SK-N-SH (cell line): ENCODE measurements around the gene TTC23. TPM values are rescaled to one million over a fixed set of nuclear protein-coding genes. Genes with fewer than 3 reads are reported as not detected.

Experiments
- CTCF ChIA-PET: fragments of 300-600, 350-600 bp; formaldehyde crosslinking; extraction: SDS; loops from one replicate; lab custom pipeline; 2021; lab: Yijun Ruan, JAX
- POLR2A ChIA-PET: fragments of 350-600 bp; sonication (Branson Sonifier 250); formaldehyde crosslinking; extraction: SDS; loops from one replicate; lab custom pipeline; 2020; ENCODE audit warnings: antibody characterized with exemption, inconsistent platforms; lab: Yijun Ruan, JAX
- DNase-seq: peaks from one replicate; pipeline ENCODE4 v3.0.0; 2012
- H2AFZ ChIP-seq: fragments of 200-600 bp; sonication (generic); 2 replicates; pipeline ENCODE4 v1.8.1; 2016; ENCODE audit warnings: antibody characterized with exemption, mild to moderate bottlenecking, low read depth
- H3F3A ChIP-seq: fragments of 200-600 bp; sonication (generic); replicated peaks from 2 replicates; pipeline ENCODE3; 2016; ENCODE audit warnings: antibody characterized with exemption, mild to moderate bottlenecking; ENCODE audit not compliant: insufficient read depth
- H3K27ac ChIP-seq, 2 experiments: fragments of 200-500 bp in 1 of 2; fragments of 200-600 bp in 1 of 2; sonication (Bioruptor generic) in 1 of 2; sonication (generic), shearing (Covaris generic) in 1 of 2; 2 replicates each; pipeline versions ENCODE4 v1.5.1 to v1.6.1; 2014 to 2016; ENCODE audit warnings: low read depth in 2 of 2, inconsistent platforms in 1 of 2, low read length in 1 of 2, mild to moderate bottlenecking in 1 of 2, mixed read lengths in 1 of 2
- H3K27me3 ChIP-seq: fragments of 200-600 bp; sonication (generic), shearing (Covaris generic); 2 replicates; pipeline ENCODE4 v1.6.1; 2016; ENCODE audit warnings: mixed run types; ENCODE audit not compliant: insufficient read depth
- H3K36me3 ChIP-seq, 2 experiments: fragments of 200-500 bp in 1 of 2; fragments of 200-600 bp in 1 of 2; sonication (Bioruptor generic) in 1 of 2; sonication (generic) in 1 of 2; replicated peaks in 1 of 2; 2 replicates each; pipeline versions ENCODE3 to v1.5.1; 2014 to 2016; ENCODE audit warnings: low read length in 1 of 2, mild to moderate bottlenecking in 1 of 2; ENCODE audit not compliant: insufficient read depth in 2 of 2, control insufficient read depth in 1 of 2
- H3K4me1 ChIP-seq, 2 experiments: fragments of 200-500 bp in 1 of 2; fragments of 200-600 bp in 1 of 2; sonication (Bioruptor generic) in 1 of 2; sonication (generic), shearing (Covaris generic) in 1 of 2; 2 replicates each; pipeline versions ENCODE4 v1.5.1 to v1.6.1; 2014 to 2016; ENCODE audit warnings: low read depth in 1 of 2, low read length in 1 of 2, mixed run types in 1 of 2; ENCODE audit not compliant: insufficient read depth in 2 of 2, control insufficient read depth in 1 of 2
- H3K4me2 ChIP-seq: fragments of 200-600 bp; sonication (generic), shearing (Covaris generic); 2 replicates; pipeline ENCODE4 v1.6.1; 2017; ENCODE audit warnings: mixed run types
- H3K4me3 ChIP-seq, 2 experiments: fragments of 200-500 bp in 1 of 2; fragments of 200-600 bp in 1 of 2; sonication (Bioruptor generic) in 1 of 2; sonication (generic), shearing (Covaris generic) in 1 of 2; 2 replicates each; pipeline versions ENCODE4 v1.5.1 to v1.8.1; 2014 to 2016; ENCODE audit warnings: low read depth in 2 of 2, inconsistent platforms in 1 of 2, low read length in 1 of 2, mild to moderate bottlenecking in 1 of 2, mixed read lengths in 1 of 2, moderate library complexity in 1 of 2
- H3K79me2 ChIP-seq: fragments of 200-600 bp; sonication (generic); 2 replicates; pipeline ENCODE4 v1.8.1; 2017; ENCODE audit warnings: mild to moderate bottlenecking; ENCODE audit not compliant: insufficient read depth
- H3K9ac ChIP-seq: fragments of 200-600 bp; sonication (generic); 2 replicates; pipeline ENCODE4 v1.6.1; 2017; ENCODE audit warnings: mixed run types
- H3K9me2 ChIP-seq: fragments of 200-600 bp; sonication (generic); 2 replicates; pipeline ENCODE4 v1.6.1; 2017; ENCODE audit warnings: mixed run types
- H3K9me3 ChIP-seq: fragments of 200-600 bp; sonication (generic); 2 replicates; pipeline ENCODE4 v1.6.1; 2017; ENCODE audit warnings: mixed run types, mild to moderate bottlenecking, moderate library complexity
- H4K20me1 ChIP-seq: fragments of 200-600 bp; sonication (generic); 2 replicates; pipeline ENCODE4 v1.6.1; 2017; ENCODE audit warnings: mild to moderate bottlenecking, mixed run types; ENCODE audit not compliant: insufficient read depth
- EZH2phosphoT487 ChIP-seq: fragments of 200-600 bp; sonication (generic); IDR thresholded peaks from 2 replicates; pipeline ENCODE4 v1.6.1; 2017; ENCODE audit warnings: low read depth, mixed run types, mild to moderate bottlenecking, antibody characterized with exemption, moderate library complexity, borderline replicate concordance
- FOSL2 ChIP-seq: IDR thresholded peaks from 2 replicates; pipeline ENCODE4 v1.4.0; 2012; ENCODE audit warnings: low read depth, mild to moderate bottlenecking, moderate library complexity, borderline replicate concordance
- FOXJ3 ChIP-seq: sonication (generic); formaldehyde crosslinking; IDR thresholded peaks from 2 replicates; pipeline ENCODE4 v1.5.1; 2020; ENCODE audit warnings: mild to moderate bottlenecking, missing genetic modification reagents
- GABPA ChIP-seq: IDR thresholded peaks from 2 replicates; pipeline ENCODE4 v1.4.0; 2012; ENCODE audit warnings: low read depth, mild to moderate bottlenecking
- IRF3 ChIP-seq: fragments of 150-350 bp; IDR thresholded peaks from 2 replicates; pipeline ENCODE4 v1.6.1; 2016; ENCODE audit warnings: mild to moderate bottlenecking, low read depth, low read length
- JUND ChIP-seq: IDR thresholded peaks from 2 replicates; pipeline ENCODE4 v1.4.0; 2012
- POLR2AphosphoS5 ChIP-seq: IDR thresholded peaks from 2 replicates; pipeline ENCODE4 v1.6.1; 2012; ENCODE audit warnings: low read depth, low read length
- RAD21 ChIP-seq: IDR thresholded peaks from 2 replicates; pipeline ENCODE4 v1.6.1; 2012; ENCODE audit warnings: mild to moderate bottlenecking, low read length
- RCOR1 ChIP-seq: fragments of 150-350 bp; IDR thresholded peaks from 2 replicates; pipeline ENCODE4 v1.6.1; 2017; ENCODE audit warnings: antibody characterized with exemption, low read length
- REST ChIP-seq: IDR thresholded peaks from 2 replicates; pipeline ENCODE4 v1.6.1; 2012; ENCODE audit warnings: mild to moderate bottlenecking, low read depth, low read length, moderate library complexity
- RXRA ChIP-seq: IDR thresholded peaks from 2 replicates; pipeline ENCODE4 v1.4.0; 2012; ENCODE audit warnings: low read depth, mild to moderate bottlenecking, borderline replicate concordance
- SMC3 ChIP-seq: IDR thresholded peaks from 2 replicates; pipeline ENCODE4 v1.6.1; 2012; ENCODE audit warnings: low read depth, low read length, improper control_type of control experiment
- TCF12 ChIP-seq: IDR thresholded peaks from 2 replicates; pipeline ENCODE4 v1.4.0; 2012
- USF1 ChIP-seq: IDR thresholded peaks from 2 replicates; pipeline ENCODE4 v1.4.0; 2012; ENCODE audit warnings: low read depth, borderline replicate concordance
- YY1 ChIP-seq: IDR thresholded peaks from 2 replicates; pipeline ENCODE4 v1.4.0; 2012; ENCODE audit warnings: low read depth, mild to moderate bottlenecking
- WGBS: methylation state at CpG from one replicate; pipeline ENCODE4 v1.1.6; 2017; ENCODE audit warnings: low lambda C conversion rate; 5-methylcytosine and 5-hydroxymethylcytosine counted together
- polyA plus RNA-seq, 3 experiments: library from polyadenylated mRNA; depleted of rRNA; stranded (reverse); fragments of >200 nt; gene quantifications; 2 replicates each; pipeline ENCODE4 v1.2.3, GENCODE V29; 2012
- TF ChIP-seq, protein P1 (sequence below): IDR thresholded peaks from 2 replicates; pipeline ENCODE4 v1.4.0; 2012; ENCODE audit warnings: low read depth, borderline replicate concordance
- TF ChIP-seq, protein P2 (sequence below): IDR thresholded peaks from 2 replicates; pipeline ENCODE4; 2012
- TF ChIP-seq, protein P3 (sequence below): fragments of 150-350 bp; IDR thresholded peaks from 2 replicates; pipeline ENCODE4 v1.6.1; 2017; ENCODE audit warnings: antibody characterized with exemption, low read length, low read depth, borderline replicate concordance

TTC23 gene
- polyA plus RNA-seq, 1 of the 3 experiments (the other 2 are of a cell fraction): 0.79 TPM

DNA sequence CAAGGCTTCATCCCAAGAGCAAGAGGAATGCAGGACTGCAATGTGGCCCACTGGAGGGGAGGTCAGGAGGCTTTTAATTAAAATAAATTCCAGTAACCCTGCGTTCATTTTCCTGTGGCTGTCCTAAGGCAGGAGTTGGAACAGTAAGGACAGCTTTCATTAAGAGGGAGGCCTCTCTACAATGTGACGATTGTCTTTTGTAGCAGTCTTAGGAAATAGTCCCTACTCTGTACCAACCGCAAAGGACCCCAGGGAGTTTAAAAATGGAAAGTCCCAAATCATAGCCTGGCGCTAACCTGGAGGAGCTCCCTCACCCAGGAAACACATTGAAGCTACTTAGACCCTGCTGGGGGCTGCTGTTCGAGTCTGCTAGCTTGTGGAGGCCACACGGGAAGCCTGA, 81.7 kb downstream of the TTC23 start (continued):
- no peak for TF ChIP-seq SMC3
- TF ChIP-seq REST: no peak
- TF ChIP-seq FOSL2: no peak
- TF ChIP-seq IRF3: no peak
- no peak for TF ChIP-seq EZH2phosphoT487
- TF ChIP-seq RXRA: no peak
- TF ChIP-seq FOXJ3 (CRISPR knock-in tag): no peak
- TF ChIP-seq, protein P1, sequence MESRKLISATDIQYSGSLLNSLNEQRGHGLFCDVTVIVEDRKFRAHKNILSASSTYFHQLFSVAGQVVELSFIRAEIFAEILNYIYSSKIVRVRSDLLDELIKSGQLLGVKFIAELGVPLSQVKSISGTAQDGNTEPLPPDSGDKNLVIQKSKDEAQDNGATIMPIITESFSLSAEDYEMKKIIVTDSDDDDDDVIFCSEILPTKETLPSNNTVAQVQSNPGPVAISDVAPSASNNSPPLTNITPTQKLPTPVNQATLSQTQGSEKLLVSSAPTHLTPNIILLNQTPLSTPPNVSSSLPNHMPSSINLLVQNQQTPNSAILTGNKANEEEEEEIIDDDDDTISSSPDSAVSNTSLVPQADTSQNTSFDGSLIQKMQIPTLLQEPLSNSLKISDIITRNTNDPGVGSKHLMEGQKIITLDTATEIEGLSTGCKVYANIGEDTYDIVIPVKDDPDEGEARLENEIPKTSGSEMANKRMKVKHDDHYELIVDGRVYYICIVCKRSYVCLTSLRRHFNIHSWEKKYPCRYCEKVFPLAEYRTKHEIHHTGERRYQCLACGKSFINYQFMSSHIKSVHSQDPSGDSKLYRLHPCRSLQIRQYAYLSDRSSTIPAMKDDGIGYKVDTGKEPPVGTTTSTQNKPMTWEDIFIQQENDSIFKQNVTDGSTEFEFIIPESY: no peak

- Histone ChIP-seq H3K27ac (no peak overlapping the region), H3K4me3 (no peak overlapping the region), H2AFZ (no peak overlapping the region), H3F3A (peaks cover 5% of the 10 kb centered on the region), H3K9me2 (no peaks in the 10 kb centered on the region), H3K4me1 (peaks cover 2 to 11% of the 10 kb centered on the region in 2 experiments; a peak in 3 of 4 replicates), H3K9ac (no peak overlapping the region), H3K36me3 (no peaks in the 10 kb centered on the region), H3K79me2 (no peaks in the 10 kb centered on the region), H3K9me3 (no peaks in the 10 kb centered on the region), H4K20me1 (no peaks in the 10 kb centered on the region), H3K4me2 (no peak overlapping the region), H3K27me3 (no peaks in the 10 kb centered on the region)
- ChIA-PET CTCF (interaction anchor here (1.2 kb wide), 1 partner anchor 46 kb away, joined by 4 read pairs; no protein-coding TSS in a partner anchor), POLR2A (no interaction called here)
- 88% methylated on average over 4 of the region's 5 CpGs for whole genome bisulfite sequencing
- no peak for DNase-seq
- TF ChIP-seq TCF12: no peak
- no peak for TF ChIP-seq RAD21
- no peak for TF ChIP-seq RCOR1
- TF ChIP-seq YY1: no peak
- no peak for TF ChIP-seq POLR2AphosphoS5
- TF ChIP-seq, protein P2, sequence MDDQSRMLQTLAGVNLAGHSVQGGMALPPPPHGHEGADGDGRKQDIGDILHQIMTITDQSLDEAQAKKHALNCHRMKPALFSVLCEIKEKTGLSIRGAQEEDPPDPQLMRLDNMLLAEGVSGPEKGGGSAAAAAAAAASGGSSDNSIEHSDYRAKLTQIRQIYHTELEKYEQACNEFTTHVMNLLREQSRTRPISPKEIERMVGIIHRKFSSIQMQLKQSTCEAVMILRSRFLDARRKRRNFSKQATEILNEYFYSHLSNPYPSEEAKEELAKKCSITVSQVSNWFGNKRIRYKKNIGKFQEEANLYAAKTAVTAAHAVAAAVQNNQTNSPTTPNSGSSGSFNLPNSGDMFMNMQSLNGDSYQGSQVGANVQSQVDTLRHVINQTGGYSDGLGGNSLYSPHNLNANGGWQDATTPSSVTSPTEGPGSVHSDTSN: no peak
- TF ChIP-seq USF1: no peak
- TF ChIP-seq, protein P3, sequence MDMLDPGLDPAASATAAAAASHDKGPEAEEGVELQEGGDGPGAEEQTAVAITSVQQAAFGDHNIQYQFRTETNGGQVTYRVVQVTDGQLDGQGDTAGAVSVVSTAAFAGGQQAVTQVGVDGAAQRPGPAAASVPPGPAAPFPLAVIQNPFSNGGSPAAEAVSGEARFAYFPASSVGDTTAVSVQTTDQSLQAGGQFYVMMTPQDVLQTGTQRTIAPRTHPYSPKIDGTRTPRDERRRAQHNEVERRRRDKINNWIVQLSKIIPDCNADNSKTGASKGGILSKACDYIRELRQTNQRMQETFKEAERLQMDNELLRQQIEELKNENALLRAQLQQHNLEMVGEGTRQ: no peak
- no peak for TF ChIP-seq GABPA
- no peak for TF ChIP-seq JUND
- no peak for TF ChIP-seq RXRA
These were observed 82.2 kb downstream of the TTC23 start for GRCh38 chr15:99167201-99167600.
